HK-2 (cell line): ENCODE measurements around the gene MGRN1.

ENCODE experiments used
- DNase-seq: peaks from one replicate; pipeline ENCODE4 v3.0.0-alpha.2; 2018; ENCODE audit not compliant: unreplicated experiment

Gene MGRN1

DNA sequence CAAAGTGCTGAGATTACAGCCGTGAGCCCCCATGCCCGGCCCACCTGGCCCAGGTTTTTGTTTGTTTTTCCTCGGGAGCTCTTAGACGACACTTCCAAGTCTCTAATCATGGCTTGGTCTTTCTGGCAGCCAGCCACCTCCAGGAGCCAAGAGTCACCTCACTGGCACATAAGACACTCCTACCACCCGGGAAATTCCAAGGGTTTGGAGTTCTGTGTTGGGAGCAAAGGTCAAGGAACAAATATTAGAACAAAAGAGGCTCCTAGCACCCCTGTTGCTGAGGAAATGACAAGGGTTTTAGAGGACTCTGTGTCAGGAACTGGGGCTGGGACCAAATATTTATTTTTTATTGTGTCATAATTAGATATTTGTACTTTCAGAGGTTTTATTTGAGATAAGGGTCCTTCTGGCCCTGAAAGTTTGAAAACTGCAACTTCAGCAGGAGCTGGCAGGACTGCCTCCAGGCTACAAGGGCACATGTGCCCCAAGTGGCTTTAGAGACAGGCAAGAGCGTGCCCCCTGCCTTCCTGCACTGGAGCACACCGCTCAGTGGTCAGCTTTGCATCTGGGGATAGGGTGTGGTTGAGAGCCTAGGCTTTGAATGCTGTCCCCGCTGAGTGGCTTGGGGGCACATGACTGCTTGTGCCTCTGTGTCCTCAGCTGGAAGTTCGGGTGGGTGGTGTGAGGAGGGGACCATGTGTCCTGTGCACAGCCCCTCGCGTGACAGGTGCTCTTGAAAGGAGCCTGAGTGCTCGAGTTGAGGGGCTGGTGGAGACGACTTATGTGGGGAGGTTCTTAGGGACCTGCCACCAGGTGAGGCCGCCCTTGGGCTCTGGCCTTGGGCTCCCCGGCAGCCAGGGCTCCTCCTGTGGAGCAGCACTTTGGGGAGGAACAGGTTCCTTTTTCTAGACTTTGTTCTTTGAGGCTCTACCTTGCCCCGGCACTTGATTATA lies 29.7 kb downstream of the MGRN1 start:
- DNase-seq, result peak; percentile 31

DNA sequence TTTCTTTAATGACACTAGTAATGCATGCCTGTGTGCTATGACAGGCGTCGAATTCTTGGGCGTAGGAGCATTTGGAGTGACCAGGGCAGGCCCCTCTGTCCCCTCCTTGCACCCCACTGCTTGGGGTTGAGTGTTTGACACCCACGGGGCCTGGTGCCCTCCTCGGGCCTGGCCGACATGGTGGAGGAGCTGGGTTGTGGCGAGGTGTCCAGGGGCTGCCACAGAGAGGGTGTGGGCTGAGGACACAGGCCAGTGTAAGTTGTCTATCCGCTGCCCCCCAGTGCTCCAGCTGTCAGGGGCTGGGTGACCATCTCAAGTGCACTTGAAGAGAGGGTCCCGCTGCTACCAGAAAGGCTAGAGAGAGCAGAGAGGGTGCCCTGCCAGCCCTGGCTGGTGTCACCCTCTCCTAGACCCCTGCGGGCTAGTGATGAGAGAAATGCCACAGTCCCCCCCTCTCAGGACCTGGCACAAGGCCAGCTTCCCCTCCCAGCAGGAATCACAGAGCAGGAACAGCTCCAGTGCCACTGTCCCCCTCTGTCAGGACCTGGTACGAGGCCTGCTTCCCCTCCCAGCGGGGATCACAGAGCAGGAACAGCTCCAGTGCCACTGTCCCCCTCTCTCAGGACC lies 30.5 kb downstream of the MGRN1 start:
- no peak for DNase-seq

- DNase-seq, result no peak
Measured at GRCh38 chr16:4655801-4656200, 31.2 kb downstream of the MGRN1 start.

- no peak for DNase-seq
Measured at GRCh38 chr16:4656221-4656620, 31.6 kb downstream of the MGRN1 start.

DNA sequence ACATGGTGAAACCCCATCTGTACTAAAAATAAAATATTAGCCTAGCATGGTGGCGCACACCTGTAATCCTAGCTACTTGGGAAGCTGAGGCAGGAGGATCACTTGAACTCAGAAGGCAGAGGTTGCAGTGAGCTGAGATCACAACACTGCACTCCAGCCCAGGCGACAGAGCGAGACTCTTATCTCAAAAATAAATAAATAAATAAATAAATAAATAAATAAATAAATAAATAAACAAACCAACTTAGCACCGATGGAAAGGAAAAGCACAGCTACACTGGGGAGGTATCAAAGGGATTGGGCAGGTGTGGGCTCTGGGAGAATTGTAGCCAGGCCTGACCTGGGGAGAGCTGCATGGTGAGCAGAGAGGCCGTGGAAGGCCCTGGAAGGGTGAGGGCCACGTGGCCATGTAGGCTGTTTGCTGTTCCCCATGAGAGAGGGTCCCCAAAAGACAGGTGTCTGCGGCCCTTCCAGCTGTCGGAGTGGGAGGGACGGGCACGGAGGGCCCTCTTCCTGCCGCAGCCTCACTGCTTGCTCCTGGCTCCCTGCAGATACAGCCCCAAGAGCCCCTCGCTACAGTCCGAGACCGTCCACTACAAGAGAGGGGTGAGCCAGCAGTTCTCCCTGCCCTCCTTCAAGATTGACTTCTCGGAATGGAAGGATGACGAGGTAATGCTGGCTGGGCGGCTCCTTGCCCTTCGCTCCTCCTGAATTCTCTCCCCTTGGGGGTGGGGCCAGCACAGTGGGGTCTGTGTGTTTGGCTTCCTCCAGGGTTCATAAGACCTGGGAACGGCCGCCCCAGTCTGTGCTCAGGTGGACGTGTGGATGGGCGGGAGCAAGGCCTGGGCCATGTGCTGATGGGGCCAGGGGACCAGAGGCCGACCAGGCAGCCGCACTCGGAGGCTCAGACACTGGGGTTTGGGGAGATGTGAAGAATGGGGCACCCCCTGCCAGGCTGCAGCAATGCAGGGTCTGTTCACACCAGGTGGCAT lies 32.4 kb downstream of the MGRN1 start:
- no peak for DNase-seq

- no peak for DNase-seq
Measured at GRCh38 chr16:4659363-4660353, 35.0 kb downstream of the MGRN1 start.

DNA sequence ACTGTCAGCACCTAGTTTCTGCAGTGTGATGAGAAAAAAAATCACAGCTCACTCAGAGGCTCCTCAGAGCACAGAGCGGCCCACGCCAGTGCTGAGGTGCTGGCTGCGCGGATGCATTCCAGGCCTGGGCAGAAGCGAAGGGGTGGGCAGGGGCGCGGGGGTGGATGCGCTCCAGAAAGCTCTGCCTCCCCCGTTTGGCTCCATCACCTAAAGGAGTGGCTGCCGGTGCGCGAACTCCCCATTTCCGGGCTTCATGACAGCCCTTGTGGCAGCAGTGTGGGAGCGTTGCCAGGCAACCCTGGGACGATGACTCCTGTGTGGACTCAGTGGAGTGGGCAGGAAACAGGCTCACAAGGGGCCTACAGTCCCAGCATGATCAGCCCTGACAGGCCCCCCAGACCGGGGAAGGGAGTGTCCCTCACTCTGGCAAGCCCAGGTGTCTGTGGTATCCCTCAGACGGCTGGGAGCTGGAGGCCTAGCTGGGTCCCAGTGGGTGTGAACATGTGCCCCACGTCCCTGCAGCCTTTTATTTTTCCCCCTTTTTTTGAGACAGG lies 35.9 kb downstream of the MGRN1 start:
- peak; percentile 85 for DNase-seq

DNA sequence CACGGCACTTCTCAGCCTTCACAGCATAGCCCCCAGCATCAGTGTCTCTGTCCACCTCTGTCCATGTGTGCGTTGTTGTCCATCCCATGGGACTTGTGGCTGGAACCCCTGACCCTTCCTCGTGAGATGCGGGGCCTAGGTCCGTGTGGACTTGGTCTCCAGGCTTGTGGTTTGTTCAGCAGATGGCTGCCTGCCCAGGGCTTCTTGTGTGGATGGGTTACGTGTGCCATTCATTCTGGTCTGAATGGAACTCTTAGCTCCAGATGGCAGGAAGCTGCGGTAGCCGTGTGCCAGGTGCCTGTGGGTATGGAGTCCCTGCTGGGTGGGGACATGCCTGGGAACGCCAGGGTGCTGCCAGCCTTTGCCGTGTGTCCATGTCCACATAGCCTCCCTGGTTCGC lies 37.0 kb downstream of the MGRN1 start:
- DNase-seq, result no peak

DNA sequence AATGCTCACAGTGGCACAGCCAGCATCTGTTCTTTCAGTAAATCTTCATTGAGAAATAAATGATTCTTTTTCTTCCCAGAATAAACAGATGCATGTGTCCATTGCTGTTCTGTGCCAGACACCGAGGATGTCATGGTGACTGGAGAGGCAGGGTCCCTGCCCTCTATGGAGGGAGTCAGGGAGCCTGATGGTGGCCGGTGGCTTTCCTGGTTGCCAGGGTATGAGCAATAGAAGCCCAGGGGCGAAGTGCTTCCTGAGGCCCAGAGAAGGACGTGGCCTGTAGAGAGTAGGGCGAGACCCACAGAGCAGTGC lies 38.8 kb downstream of the MGRN1 start:
- DNase-seq, result no peak

DNA sequence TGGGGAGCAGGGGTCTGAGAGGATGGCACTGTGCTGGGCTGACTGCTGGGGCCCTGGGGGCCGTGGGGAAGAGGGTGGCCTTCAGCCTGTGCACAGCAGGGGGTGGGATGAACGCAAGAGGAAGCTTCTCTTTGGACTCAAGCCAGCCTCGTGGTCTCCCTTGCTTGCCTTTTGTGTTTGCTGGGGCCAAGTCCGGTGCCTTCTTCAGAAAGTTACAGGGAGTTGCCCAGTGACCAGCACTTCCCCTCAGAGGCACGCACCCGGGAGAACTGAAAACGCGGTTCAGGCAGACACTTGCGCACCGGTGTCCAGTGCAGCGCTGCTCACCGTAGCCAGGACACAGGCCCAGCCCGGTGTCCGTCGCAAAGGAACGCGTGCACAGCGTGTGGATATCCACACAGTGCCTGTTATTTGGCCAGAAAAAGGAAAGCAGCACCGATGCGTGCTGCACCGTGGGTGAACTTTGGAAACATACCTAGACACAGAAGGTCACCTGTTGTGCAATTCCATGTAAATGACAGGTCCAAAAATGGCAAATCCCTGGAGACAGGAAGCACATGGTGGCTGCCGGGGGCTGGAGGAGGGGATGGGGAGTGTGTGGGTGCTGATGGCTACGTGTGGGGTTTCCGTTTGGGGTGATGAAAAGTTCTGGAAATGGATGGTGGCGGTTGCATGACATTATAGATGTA lies 39.3 kb downstream of the MGRN1 start:
- DNase-seq, result no peak

DNA sequence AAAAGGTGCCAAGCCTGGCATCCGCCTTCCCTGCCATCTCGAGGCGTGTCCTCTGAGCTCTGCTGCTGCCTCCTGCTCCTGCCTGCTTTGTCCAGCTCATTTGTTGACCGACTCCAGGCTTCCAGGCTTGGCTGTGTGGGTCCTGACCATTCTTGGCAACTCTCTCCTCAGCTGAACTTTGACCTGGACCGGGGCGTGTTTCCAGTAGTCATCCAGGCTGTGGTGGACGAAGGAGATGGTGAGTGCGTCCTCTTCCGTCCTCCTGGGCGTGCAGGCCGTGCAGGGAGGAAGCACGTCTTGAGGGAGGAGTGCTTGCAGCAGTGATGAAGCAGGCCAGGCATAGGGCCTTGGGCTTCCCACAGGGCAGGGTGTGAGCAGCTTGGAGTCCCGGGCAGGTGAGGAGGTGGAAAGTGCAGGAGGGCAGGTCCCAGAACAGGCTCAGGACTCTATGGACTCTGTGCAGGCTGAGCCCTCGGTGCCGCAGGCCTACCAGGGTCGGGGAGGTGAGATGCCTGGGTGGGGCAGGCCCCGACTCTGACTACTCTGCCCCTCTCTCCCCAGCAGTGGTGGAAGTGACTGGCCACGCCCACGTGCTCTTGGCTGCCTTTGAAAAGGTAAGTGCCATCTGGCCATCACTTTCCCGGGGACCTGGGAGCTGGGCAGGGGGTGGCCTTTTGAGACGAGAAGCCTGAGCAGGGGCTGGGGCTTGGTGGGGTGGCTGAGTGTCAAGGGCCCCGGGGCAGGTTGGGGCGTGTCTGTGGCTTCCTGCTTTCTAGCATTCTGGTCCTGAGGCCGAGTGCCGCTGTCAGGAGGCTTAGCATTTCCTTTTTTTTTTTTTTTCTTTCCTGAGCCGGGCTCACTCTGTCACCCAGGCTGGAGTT lies 40.2 kb downstream of the MGRN1 start:
- no peak for DNase-seq

DNA sequence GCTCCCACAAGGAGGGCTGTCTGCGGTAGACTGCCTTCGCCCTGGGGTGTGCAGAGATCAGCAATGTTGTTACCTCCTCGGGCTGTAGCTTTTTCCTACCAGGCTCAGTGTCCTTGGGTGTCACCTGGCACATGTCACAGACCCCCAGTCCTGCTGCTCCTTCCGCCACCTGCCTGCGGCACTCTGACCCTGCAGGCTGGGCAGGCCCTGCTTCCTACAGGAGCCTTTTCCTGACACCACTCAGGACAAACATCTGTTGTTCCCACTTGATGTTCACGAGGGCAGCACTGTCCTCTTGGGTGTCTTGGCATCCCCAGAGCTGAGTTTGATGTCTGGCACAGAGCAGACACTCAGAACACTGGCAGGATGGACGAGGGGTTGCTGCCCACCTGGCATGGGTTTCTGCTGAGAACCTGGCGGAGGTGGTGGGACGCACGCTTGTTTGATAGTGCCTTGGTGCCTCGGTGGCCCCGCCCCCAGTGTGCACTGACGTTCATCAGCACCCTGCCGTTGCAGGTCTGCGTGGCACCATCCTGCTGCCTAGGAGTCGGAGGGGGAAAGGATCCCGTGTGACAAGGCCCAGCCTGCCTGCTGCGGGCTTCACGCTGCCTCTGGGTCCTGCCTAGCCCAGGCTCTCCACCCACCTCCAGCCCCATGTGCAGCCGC lies 42.0 kb downstream of the MGRN1 start:
- no peak for DNase-seq

- DNase-seq, result no peak
Measured at GRCh38 chr16:4667203-4667963, 42.8 kb downstream of the MGRN1 start.

DNA sequence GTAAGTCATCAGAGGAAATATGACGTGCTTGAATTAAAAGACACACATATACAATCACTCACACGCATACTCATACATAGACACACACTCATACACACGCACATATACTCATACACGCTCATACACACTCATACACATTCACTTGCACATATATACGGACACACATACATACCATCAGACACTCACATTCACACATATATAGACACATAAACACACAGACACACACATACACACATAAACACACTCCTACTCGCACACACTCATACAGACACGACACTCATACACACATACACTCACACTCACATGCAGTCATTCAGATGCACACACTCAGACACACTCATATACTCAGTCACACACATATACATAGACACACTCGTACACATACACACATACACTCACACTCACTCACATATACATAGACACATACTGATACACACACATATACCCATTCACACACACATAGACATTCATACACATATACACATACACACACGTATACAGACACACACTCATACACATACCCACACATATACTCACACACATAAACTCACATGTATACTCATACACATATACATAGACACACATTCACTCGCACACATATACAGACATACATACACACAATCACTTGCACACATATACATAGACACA lies 43.8 kb downstream of the MGRN1 start:
- DNase-seq, result no peak

- no peak for DNase-seq
Measured at GRCh38 chr16:4673387-4674046, 48.9 kb downstream of the MGRN1 start.

GRCh38 chr16:4674926-4675530 lies 50.4 kb downstream of the MGRN1 start:
- no peak for DNase-seq
